Activated naive CD8-positive, alpha-beta T cell treated with anti-CD3 and anti-CD28 coated beads, Interleukin-2, amount 50 U/mL, for 16 hours (primary cell): ENCODE results near the gene LATS2.
"Not testable (repeated sequence)": the region's sequence is repeated elsewhere in the genome, so short reads cannot be mapped to it uniquely, and the experiment has no call there.

Experiments
- DNase-seq: peaks from one replicate; pipeline ENCODE4 v3.0.0-alpha.2; 2020; ENCODE audit warnings: low read depth, low spot score

LATS2 gene

GRCh38 chr13:20991741-20992520, 69.5 kb downstream of the LATS2 start:
- DNase-seq, result no peak

GRCh38 chr13:20990910-20991525, 70.4 kb downstream of the LATS2 start:
- no peak for DNase-seq

- DNase-seq, result no peak
Observed at GRCh38 chr13:20989656-20990321, 71.6 kb downstream of the LATS2 start.

- no peak for DNase-seq
Observed at GRCh38 chr13:20988909-20989655, 72.3 kb downstream of the LATS2 start.

- no peak for DNase-seq
Observed at GRCh38 chr13:20988033-20988908, 73.1 kb downstream of the LATS2 start.

- DNase-seq, result no peak
Observed at GRCh38 chr13:20987599-20987998, 73.8 kb downstream of the LATS2 start.

- DNase-seq, result no peak
Observed at GRCh38 chr13:20984879-20985278, 76.5 kb downstream of the LATS2 start.

GRCh38 chr13:20983386-20983785, 78.0 kb downstream of the LATS2 start:
- DNase-seq, result no peak

GRCh38 chr13:20981370-20982095, 79.9 kb downstream of the LATS2 start:
- DNase-seq, result no peak

GRCh38 chr13:20980899-20981298, 80.5 kb downstream of the LATS2 start:
- no peak for DNase-seq

GRCh38 chr13:20980430-20980829, 81.0 kb downstream of the LATS2 start:
- no peak for DNase-seq

GRCh38 chr13:20977394-20977793, 84.0 kb downstream of the LATS2 start:
- DNase-seq, result no peak

GRCh38 chr13:20974981-20975585, 86.3 kb downstream of the LATS2 start:
- DNase-seq, result no peak

GRCh38 chr13:20973886-20974425, 87.4 kb downstream of the LATS2 start:
- DNase-seq, result no peak

GRCh38 chr13:20972731-20973130, 88.7 kb downstream of the LATS2 start:
- no peak for DNase-seq

GRCh38 chr13:20969182-20969581, 92.2 kb downstream of the LATS2 start:
- DNase-seq, result no peak

- DNase-seq, result no peak
Observed at GRCh38 chr13:20968745-20969144, 92.6 kb downstream of the LATS2 start.

GRCh38 chr13:20967340-20967739, 94.0 kb downstream of the LATS2 start:
- DNase-seq, result no peak

- DNase-seq, result no peak
Observed at GRCh38 chr13:20964904-20965303, 96.5 kb downstream of the LATS2 start.

- not testable (repeated sequence) for DNase-seq
Observed at GRCh38 chr13:20961663-20962062, 99.7 kb downstream of the LATS2 start.
